Activated CD4-positive, alpha-beta memory T cell treated with anti-CD3 and anti-CD28 coated beads, Interleukin-2, amount 10 ng/mL, durations not matched to agents 7 days and 5 days (primary cell): ENCODE measurements around the gene MLEC. TPM values are rescaled to one million over a fixed set of nuclear protein-coding genes. Genes with fewer than 3 reads are reported as not detected.
A peak's percentile ranks its signal among the peaks of the same experiment; 100 is the strongest.
"Not testable (repeated sequence)": the region's sequence is repeated elsewhere in the genome, so short reads cannot be mapped to it uniquely, and the experiment has no call there.

ENCODE experiments used
- CTCF ChIA-PET: fragments of 350-600 bp; sonication (Branson Sonifier 250); formaldehyde crosslinking; loops from one replicate; lab custom pipeline; 2021; ENCODE audit warnings: antibody characterized with exemption, inconsistent platforms; lab: Charles Lee
- POLR2A ChIA-PET: fragments of 350-600 bp; sonication (Branson Sonifier 250); formaldehyde crosslinking; loops from one replicate; lab custom pipeline; 2021; ENCODE audit warnings: antibody characterized with exemption; lab: Charles Lee
- DNase-seq: peaks from one replicate; pipeline ENCODE4 v3.0.0-alpha.2; 2020
- H3K27ac Mint-ChIP-seq: one replicate; pipeline ENCODE4 v1.8.0; 2021; ENCODE audit warnings: mild to moderate bottlenecking, mixed read lengths
- H3K27me3 Mint-ChIP-seq: one replicate; pipeline ENCODE4 v1.8.0; 2021; ENCODE audit warnings: mixed read lengths
- H3K36me3 Mint-ChIP-seq: one replicate; pipeline ENCODE4 v1.8.0; 2021; ENCODE audit warnings: low read depth, mixed read lengths
- H3K4me1 Mint-ChIP-seq: one replicate; pipeline ENCODE4 v1.8.0; 2021; ENCODE audit warnings: mixed read lengths
- H3K4me3 Mint-ChIP-seq: one replicate; pipeline ENCODE4 v1.8.0; 2021; ENCODE audit warnings: mild to moderate bottlenecking, mixed read lengths
- H3K9me3 Mint-ChIP-seq: one replicate; pipeline ENCODE4 v1.8.0; 2021; ENCODE audit warnings: mixed read lengths
- total RNA-seq, 2 experiments: library from RNA; stranded (reverse); gene quantifications; one replicate each; pipeline ENCODE4 v1.2.3, GENCODE V29; 2021

The MLEC gene
- total RNA-seq, 2 experiments from 2014 or later: 81.1 to 97.8 TPM

DNA sequence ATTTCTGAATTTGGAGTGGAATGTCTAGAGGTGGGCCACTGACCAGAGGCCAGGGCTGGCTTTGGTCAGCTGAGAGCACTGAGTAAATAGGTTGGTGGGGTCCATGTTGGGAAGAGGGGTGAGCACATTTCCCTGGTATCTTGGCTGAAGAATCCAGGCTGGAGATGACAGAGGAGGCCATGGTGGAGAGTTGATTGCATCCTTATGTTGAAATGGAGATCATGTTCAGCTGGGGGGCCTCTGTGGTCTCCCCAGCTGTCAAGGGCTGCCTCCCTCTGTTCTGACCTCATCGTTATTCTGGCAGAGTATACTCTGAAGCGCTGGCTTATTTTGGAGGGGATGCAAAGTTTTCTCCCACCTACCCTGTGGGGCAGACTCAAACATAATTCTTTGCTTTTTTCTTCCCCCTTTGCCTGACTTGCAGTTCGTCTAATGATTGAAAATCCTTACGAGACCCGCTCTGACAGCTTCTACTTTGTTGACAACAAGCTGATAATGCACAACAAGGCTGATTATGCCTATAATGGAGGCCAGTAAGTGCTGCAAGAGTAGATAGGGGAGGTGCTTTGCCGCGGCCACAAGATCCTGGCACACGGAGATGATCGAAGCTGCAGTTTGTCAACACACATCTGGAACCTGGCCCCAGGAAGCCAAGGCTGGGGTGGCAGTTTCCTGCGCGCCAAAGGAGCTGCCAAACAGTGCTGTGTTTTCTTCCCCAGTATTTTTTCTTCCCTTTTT is 32.7 kb downstream of the MLEC start:
- H3K4me1 Mint-ChIP-seq: peaks cover 17% of the 10 kb centered on the region
- H3K27ac Mint-ChIP-seq: no peak overlapping the region
- ChIA-PET CTCF (interaction anchor here (0.9 to 1.1 kb wide), 2 partner anchors 10 to 71 kb away, joined by 3 read pairs; no protein-coding TSS in a partner anchor), POLR2A (no interaction called here)
- no peak overlapping the region for H3K4me3 Mint-ChIP-seq
- H3K27me3 Mint-ChIP-seq: no peaks in the 10 kb centered on the region
- H3K9me3 Mint-ChIP-seq: no peaks in the 10 kb centered on the region
- no peak for DNase-seq
- peaks cover 65% of the 10 kb centered on the region for H3K36me3 Mint-ChIP-seq

- H3K4me1 Mint-ChIP-seq: peaks cover 25% of the 10 kb centered on the region
- H3K27ac Mint-ChIP-seq: no peak overlapping the region
- DNase-seq: no peak
- CTCF ChIA-PET: interaction anchor here (0.9 to 1.1 kb wide), 2 partner anchors 11 to 72 kb away, joined by 3 read pairs; no protein-coding TSS in a partner anchor
- H3K27me3 Mint-ChIP-seq: no peaks in the 10 kb centered on the region
- no peaks in the 10 kb centered on the region for H3K9me3 Mint-ChIP-seq
- H3K36me3 Mint-ChIP-seq: peaks cover 62% of the 10 kb centered on the region
- POLR2A ChIA-PET: no interaction called here
- no peak overlapping the region for H3K4me3 Mint-ChIP-seq
These were observed 33.5 kb downstream of the MLEC start for GRCh38 chr12:120720234-120720986.

GRCh38 chr12:120720987-120721801 is 34.2 kb downstream of the MLEC start:
- Mint-ChIP-seq H3K4me3 (no peak overlapping the region), H3K36me3 (peaks cover 58% of the 10 kb centered on the region), H3K4me1 (peaks cover 28% of the 10 kb centered on the region), H3K27ac (no peak overlapping the region), H3K27me3 (no peaks in the 10 kb centered on the region), H3K9me3 (no peaks in the 10 kb centered on the region)
- CTCF ChIA-PET: no interaction called here
- POLR2A ChIA-PET: no interaction called here
- DNase-seq: no peak

DNA sequence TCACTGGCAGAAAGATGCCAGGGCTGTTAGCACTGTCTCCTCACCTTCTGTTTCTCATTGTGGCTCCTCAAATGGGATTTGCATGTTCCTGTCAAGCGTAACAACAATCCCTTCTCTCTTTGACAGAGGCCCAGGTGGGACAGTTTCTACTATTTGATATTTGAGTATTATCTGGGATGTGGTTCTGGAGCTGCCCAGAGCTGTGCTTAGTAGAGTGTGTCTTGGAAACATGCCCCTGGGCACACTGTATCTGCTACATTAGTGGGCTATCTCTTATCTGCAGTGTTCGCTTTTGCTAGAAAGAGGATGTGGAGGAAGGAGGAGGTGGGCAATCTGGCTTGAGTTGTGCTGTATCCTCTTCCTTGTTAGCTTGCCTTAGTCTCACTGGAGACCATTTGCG is 34.9 kb downstream of the MLEC start:
- no peaks in the 10 kb centered on the region for H3K27me3 Mint-ChIP-seq
- H3K36me3 Mint-ChIP-seq: peaks cover 51% of the 10 kb centered on the region
- H3K4me1 Mint-ChIP-seq: peaks cover 32% of the 10 kb centered on the region
- ChIA-PET CTCF (no interaction called here), POLR2A (no interaction called here)
- DNase-seq: no peak
- peak overlapping the region; percentile 6 for H3K27ac Mint-ChIP-seq
- no peak overlapping the region for H3K4me3 Mint-ChIP-seq
- no peaks in the 10 kb centered on the region for H3K9me3 Mint-ChIP-seq

- H3K27ac Mint-ChIP-seq: no peak overlapping the region
- DNase-seq: no peak
- ChIA-PET CTCF (no interaction called here), POLR2A (no interaction called here)
- H3K9me3 Mint-ChIP-seq: no peaks in the 10 kb centered on the region
- peaks cover 32% of the 10 kb centered on the region for H3K4me1 Mint-ChIP-seq
- no peaks in the 10 kb centered on the region for H3K27me3 Mint-ChIP-seq
- H3K36me3 Mint-ChIP-seq: peaks cover 48% of the 10 kb centered on the region
- no peak overlapping the region for H3K4me3 Mint-ChIP-seq
These were observed 35.8 kb downstream of the MLEC start for GRCh38 chr12:120722784-120723183.

DNA sequence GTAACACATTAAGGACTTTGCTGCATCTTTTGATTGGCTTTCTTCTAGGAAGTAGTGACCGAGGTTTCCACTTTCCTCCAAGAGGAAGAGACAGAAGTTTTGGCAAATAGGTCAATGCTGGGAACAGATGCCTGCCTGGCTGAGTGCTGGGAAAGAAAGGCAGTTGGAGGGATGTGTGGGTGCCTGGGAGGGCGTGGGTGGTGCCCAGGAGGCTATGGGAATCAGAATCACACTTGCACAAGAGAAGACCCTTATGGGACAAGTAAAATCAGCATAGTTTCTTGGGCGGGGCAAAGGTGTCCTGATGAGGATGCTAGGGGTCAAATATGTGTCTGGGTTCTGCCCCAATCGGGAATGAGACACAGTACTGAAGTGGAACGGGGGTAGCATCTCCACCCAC is 37.8 kb downstream of the MLEC start:
- Mint-ChIP-seq H3K4me3 (peak overlapping the region; percentile 38), H3K9me3 (no peaks in the 10 kb centered on the region), H3K36me3 (peaks cover 35% of the 10 kb centered on the region), H3K27ac (no peak overlapping the region), H3K27me3 (no peaks in the 10 kb centered on the region), H3K4me1 (peaks cover 18% of the 10 kb centered on the region)
- no peak for DNase-seq
- ChIA-PET POLR2A (interaction anchor here (1.0 to 1.2 kb wide), 4 partner anchors 16 to 161 kb away, joined by 3 to 7 read pairs (median 4); no protein-coding TSS in a partner anchor), CTCF (interaction anchor here (1.3 kb wide), 1 partner anchor 75 kb away, joined by 3 read pairs; no protein-coding TSS in a partner anchor)

- no peak for DNase-seq
- Mint-ChIP-seq H3K36me3 (peaks cover 35% of the 10 kb centered on the region), H3K9me3 (no peaks in the 10 kb centered on the region), H3K27me3 (no peaks in the 10 kb centered on the region), H3K4me1 (peaks cover 18% of the 10 kb centered on the region), H3K27ac (no peak overlapping the region), H3K4me3 (peak overlapping the region; percentile 38)
- CTCF ChIA-PET: interaction anchor here (1.3 kb wide), 1 partner anchor 76 kb away, joined by 3 read pairs; no protein-coding TSS in a partner anchor
- POLR2A ChIA-PET: interaction anchor here (1.0 to 1.2 kb wide), 5 partner anchors 14 to 161 kb away, joined by 3 to 7 read pairs (median 3); no protein-coding TSS in a partner anchor
These were observed 38.3 kb downstream of the MLEC start for GRCh38 chr12:120725151-120725658.

DNA sequence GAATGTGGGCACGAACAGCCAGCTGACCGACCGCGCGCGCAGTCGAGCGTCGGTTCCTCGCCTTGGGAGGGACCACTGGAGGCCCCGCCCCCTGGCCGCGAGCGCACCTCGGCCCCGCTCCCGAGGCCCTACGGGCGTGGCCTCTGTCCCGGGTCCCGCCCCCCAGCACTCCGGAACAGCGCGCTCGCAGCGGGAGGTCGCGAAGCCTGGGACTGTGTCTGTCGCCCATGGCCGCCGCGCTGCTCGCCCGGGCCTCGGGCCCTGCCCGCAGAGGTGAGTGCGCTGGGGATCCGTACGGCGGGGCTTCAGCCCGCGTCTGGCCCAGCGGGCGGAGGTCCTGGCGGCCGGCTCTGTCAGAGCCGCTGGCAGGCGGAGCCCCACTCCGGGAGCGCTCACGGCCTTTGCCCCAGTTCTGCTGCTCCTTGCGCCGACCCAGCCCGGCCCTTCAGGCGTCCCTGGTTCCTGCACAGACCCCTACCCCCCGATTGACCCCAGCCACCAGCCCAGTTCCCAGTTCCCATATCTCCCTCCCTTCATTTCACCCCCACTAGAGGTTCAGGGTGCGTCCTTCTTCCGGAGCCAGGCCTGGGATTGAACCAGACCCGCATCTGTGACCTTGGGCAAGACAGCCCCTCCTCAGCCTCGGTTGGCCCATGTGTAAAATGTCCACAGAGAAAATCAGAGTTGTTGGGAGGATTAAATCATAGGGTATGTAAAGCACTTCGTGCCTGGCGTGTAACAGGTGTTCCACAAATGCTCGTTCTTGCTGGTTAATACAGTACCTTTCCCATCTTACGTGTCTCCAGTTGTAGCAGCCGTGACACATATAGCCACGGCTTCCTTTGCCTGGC is 38.9 kb downstream of the MLEC start, which contains the start of gene ACADS:
TSS of gene ACADS (plus strand) at position 168 of the 851 bp plus-strand sequence. CDS start at position 228, 60 bp downstream.
- peak within 1 kb of the TSS; percentile 91 for H3K4me3 Mint-ChIP-seq
- H3K4me1 Mint-ChIP-seq: peaks cover 17% of the 10 kb centered on the region
- H3K9me3 Mint-ChIP-seq: no peaks in the 10 kb centered on the region
- CTCF ChIA-PET: interaction anchor here (1.3 kb wide), 1 partner anchor 76 kb away, joined by 3 read pairs; no protein-coding TSS in a partner anchor
- peaks cover 36% of the 10 kb centered on the region for H3K36me3 Mint-ChIP-seq
- DNase-seq: peak; percentile 91
- POLR2A ChIA-PET: interaction anchor here (1.0 to 1.2 kb wide), 5 partner anchors 15 to 160 kb away, joined by 3 to 7 read pairs (median 3); no protein-coding TSS in a partner anchor
- H3K27ac Mint-ChIP-seq: peak within 1 kb of the TSS; percentile 54
- H3K27me3 Mint-ChIP-seq: no peaks in the 10 kb centered on the region

- CTCF ChIA-PET: no interaction called here
- Mint-ChIP-seq H3K27ac (no peak overlapping the region), H3K9me3 (no peaks in the 10 kb centered on the region), H3K36me3 (peaks cover 32% of the 10 kb centered on the region), H3K4me3 (peak overlapping the region; percentile 91), H3K27me3 (no peaks in the 10 kb centered on the region), H3K4me1 (peaks cover 17% of the 10 kb centered on the region)
- DNase-seq: no peak
- POLR2A ChIA-PET: no interaction called here
These were observed 39.5 kb downstream of the MLEC start for GRCh38 chr12:120726510-120726793.

DNA sequence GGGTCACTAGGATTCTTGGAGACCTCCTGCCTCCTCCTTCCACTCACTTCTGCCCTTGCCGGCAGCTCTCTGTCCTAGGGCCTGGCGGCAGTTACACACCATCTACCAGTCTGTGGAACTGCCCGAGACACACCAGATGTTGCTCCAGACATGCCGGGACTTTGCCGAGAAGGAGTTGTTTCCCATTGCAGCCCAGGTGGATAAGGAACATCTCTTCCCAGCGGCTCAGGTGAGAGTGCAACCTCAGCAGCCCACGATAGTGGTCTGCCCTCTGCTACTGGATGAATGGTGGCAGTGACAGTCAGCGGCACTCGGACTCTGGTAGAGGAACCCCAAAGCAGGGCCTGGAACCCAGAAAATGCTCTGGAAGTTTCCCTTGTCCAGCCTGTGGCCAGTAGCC is 40.0 kb downstream of the MLEC start:
- Mint-ChIP-seq H3K36me3 (peaks cover 31% of the 10 kb centered on the region), H3K4me1 (peaks cover 17% of the 10 kb centered on the region), H3K27ac (no peak overlapping the region), H3K9me3 (no peaks in the 10 kb centered on the region), H3K4me3 (no peak overlapping the region), H3K27me3 (no peaks in the 10 kb centered on the region)
- no peak for DNase-seq
- ChIA-PET CTCF (no interaction called here), POLR2A (no interaction called here)

GRCh38 chr12:120732198-120732597 is 45.2 kb downstream of the MLEC start:
- CTCF ChIA-PET, H3K4me1 Mint-ChIP-seq, DNase-seq, H3K27me3 Mint-ChIP-seq, H3K4me3 Mint-ChIP-seq, H3K27ac Mint-ChIP-seq, POLR2A ChIA-PET, H3K9me3 Mint-ChIP-seq: not testable (repeated sequence)
- peaks cover 15% of the 10 kb centered on the region for H3K36me3 Mint-ChIP-seq

- H3K27me3 Mint-ChIP-seq: no peaks in the 10 kb centered on the region
- DNase-seq: no peak
- ChIA-PET POLR2A (no interaction called here), CTCF (no interaction called here)
- peaks cover 15% of the 10 kb centered on the region for H3K36me3 Mint-ChIP-seq
- no peaks in the 10 kb centered on the region for H3K9me3 Mint-ChIP-seq
- H3K4me3 Mint-ChIP-seq: no peak overlapping the region
- H3K4me1 Mint-ChIP-seq: peaks cover 2% of the 10 kb centered on the region
- no peak overlapping the region for H3K27ac Mint-ChIP-seq
These were observed 46.6 kb downstream of the MLEC start for GRCh38 chr12:120733574-120733973.
